Measurements from ENCODE around the gene ISM2. TPM values are rescaled to one million over a fixed set of nuclear protein-coding genes. Genes with fewer than 3 reads are reported as not detected.
A peak's percentile ranks its signal among the peaks of the same experiment; 100 is the strongest.

The ISM2 gene
- total and polyA plus RNA-seq, 2 of the 13 experiments (the other 11 are each of a cell fraction or from before 2014, with no cell fraction given): 1.8 to 40.7 TPM

- TF ChIP-seq GPBP1L1 (CRISPR knock-in tag; IDR thresholded peaks at IDR 0.05) (no peak), TRIM22 (IDR thresholded peaks at IDR 0.05) (no peak), GZF1 (CRISPR knock-in tag; IDR thresholded peaks at IDR 0.05) (0 out of 2 replicates have a peak, but pooled peaks have one; percentile 23), ZNF614 (CRISPR knock-in tag; IDR thresholded peaks at IDR 0.05; ENCODE audit: borderline replicate concordance) (peak; percentile 9), ZNF770 (CRISPR knock-in tag; IDR thresholded peaks at IDR 0.05) (peak; percentile 89), HOXA7 (CRISPR knock-in tag; IDR thresholded peaks at IDR 0.05) (no peak), ZNF800 (CRISPR knock-in tag; IDR thresholded peaks at IDR 0.05) (peak; percentile 57; the same call in 1 of the 2 replicates), ZBTB38 (CRISPR knock-in tag; IDR thresholded peaks at IDR 0.05) (peak; percentile 94), ZSCAN12 (CRISPR knock-in tag; IDR thresholded peaks at IDR 0.05) (no peak), RXRB (CRISPR knock-in tag; IDR thresholded peaks at IDR 0.05; ENCODE audit: borderline replicate concordance) (peak; percentile 95), NR2F1 (CRISPR knock-in tag; IDR thresholded peaks at IDR 0.05) (peak in 1 of 2 experiments; percentile 19; a peak in 1 of 4 replicates), ZNF292 (CRISPR knock-in tag; IDR thresholded peaks at IDR 0.05; ENCODE audit: borderline replicate concordance, low read depth) (peak; percentile 33; the same call in 1 of the 2 replicates), CEBPG (CRISPR knock-in tag; IDR thresholded peaks at IDR 0.05) (peak; percentile 66), STAT6 (CRISPR knock-in tag; IDR thresholded peaks at IDR 0.05; ENCODE audit: borderline replicate concordance) (no peak), TERF1 (CRISPR knock-in tag; IDR thresholded peaks at IDR 0.05) (no peak), ZNF326 (CRISPR knock-in tag; IDR thresholded peaks at IDR 0.05; ENCODE audit: borderline replicate concordance) (no peak), SNAPC2 (CRISPR knock-in tag; IDR thresholded peaks at IDR 0.05) (peak; percentile 70; the same call in 1 of the 2 replicates), FOXA1 (IDR thresholded peaks at IDR 0.05) (peak; percentile 68; the same call in 1 of the 2 replicates), FOXA1 (CRISPR knock-in tag; IDR thresholded peaks at IDR 0.05) (peak; percentile 89)
These were observed 3.6 kb upstream of the ISM2 start (continued) for GRCh38 chr14:77502109-77502782.

All from HepG2 (cell line).